Measurements from ENCODE around the gene SUN5. TPM values are rescaled to one million over a fixed set of nuclear protein-coding genes. Genes with fewer than 3 reads are reported as not detected.

Gene SUN5
- total RNA-seq, 1 experiment from 2014 or later = not detected

DNA sequence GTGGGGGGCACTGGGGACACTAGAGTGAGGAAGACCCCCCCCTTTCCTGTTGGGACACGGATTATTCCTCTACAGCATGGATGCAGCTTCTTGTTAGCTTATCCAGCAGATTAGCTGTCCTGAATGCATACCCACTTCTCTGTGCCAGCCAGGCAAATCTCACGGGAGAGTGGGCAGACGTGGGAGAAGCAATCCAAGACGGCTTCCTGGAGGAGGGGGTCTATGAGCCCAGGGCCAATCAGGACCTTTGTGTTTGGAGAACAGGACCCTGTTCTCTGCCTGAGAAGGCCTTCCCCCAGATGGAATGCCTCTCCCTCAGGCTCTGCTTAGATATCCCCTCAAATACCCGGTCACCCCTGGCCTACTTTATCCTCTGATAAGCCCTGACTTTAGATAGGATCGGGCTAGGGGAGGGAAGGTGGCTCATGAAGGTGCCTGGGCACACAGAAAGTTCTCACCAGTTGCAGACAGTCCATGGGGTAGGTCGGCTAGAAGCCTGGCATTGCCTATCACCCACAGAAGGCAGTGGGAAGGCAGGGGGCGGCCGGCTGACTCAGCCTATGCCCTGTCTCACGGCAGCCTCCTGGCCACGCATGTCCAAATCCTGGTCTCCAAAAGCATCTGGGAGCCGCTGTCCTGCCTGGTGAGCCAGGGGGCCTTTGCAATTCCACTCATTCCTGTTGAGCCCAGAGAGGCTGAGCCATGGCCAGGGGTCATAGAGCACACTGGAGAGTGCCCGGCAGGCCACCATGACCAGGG is 34.7 kb downstream of the SUN5 start:
- Histone ChIP-seq H3K18ac (ENCODE audit: insufficient read length, low read depth, low read length) (no peak overlapping the region), H3K79me1 (ENCODE audit: insufficient read depth, low read depth, low read length, poor library complexity, severe bottlenecking) (no peaks in the 10 kb centered on the region), H3K27me3 (ENCODE audit: insufficient read depth, low read length) (no peaks in the 10 kb centered on the region; the same call in 1 of the 2 replicates), H3K4me2 (ENCODE audit: insufficient read depth, insufficient read length, low read length) (no peak overlapping the region), H2BK15ac (ENCODE audit: low read depth, low read length) (no peak overlapping the region), H3T11ph (ENCODE audit: low read length) (no peak overlapping the region), H4K91ac (ENCODE audit: insufficient read length, low read depth, low read length) (no peak overlapping the region), H2AK5ac (ENCODE audit: insufficient read length, low read length) (no peak overlapping the region), H3K9me3 (ENCODE audit: control insufficient read depth, low read depth, low read length) (no peaks in the 10 kb centered on the region), H3K4me1 (ENCODE audit: insufficient read depth, low read length) (peaks cover 4% of the 10 kb centered on the region; the same call in 1 of the 2 replicates), H2BK20ac (ENCODE audit: low read depth, low read length, poor library complexity, severe bottlenecking) (no peak overlapping the region), H3K23me2 (ENCODE audit: insufficient read length, low read depth, low read length, poor library complexity, severe bottlenecking) (no peaks in the 10 kb centered on the region), H3K23ac (ENCODE audit: insufficient read length, low read depth, low read length) (no peak overlapping the region), H2BK5ac (ENCODE audit: insufficient read length, low read length) (no peak overlapping the region), H3K14ac (ENCODE audit: insufficient read depth, low read length) (no peak overlapping the region; the same call in 1 of the 2 replicates), H4K20me1 (ENCODE audit: control insufficient read depth, insufficient read depth, insufficient read length) (no peaks in the 10 kb centered on the region), H2AFZ (ENCODE audit: low read length) (no peak overlapping the region), H3K27ac (ENCODE audit: insufficient read length, low read depth, low read length) (no peak overlapping the region), H3K56ac (ENCODE audit: insufficient read length, low read depth, low read length) (no peak overlapping the region), H2BK120ac (ENCODE audit: low read depth, low read length, poor library complexity, severe bottlenecking) (no peak overlapping the region), H2BK12ac (ENCODE audit: insufficient read length, low read depth, low read length) (no peak overlapping the region), H4K5ac (ENCODE audit: insufficient read length, low read depth, low read length) (no peak overlapping the region), H4K8ac (replicated peaks; ENCODE audit: insufficient read length, low read depth, low read length) (no peak overlapping the region), H3K79me2 (ENCODE audit: insufficient read depth, low read length) (no peaks in the 10 kb centered on the region), H3K4ac (ENCODE audit: low read depth, low read length) (no peak overlapping the region), H3K9ac (ENCODE audit: extremely low read depth, insufficient read length, low read length) (no peak overlapping the region)
- H3K27ac Mint-ChIP-seq = peak overlapping the region in 2 of 3 experiments; percentile 50 to 94; a peak in 2 of 7 replicates
- H3K27me3 Mint-ChIP-seq (ENCODE audit: low read depth) = peaks cover 12% of the 10 kb centered on the region
- H3K4me3 Mint-ChIP-seq = no peak overlapping the region
- DNase-seq = peak; percentile 23
- no peaks in the 10 kb centered on the region for H3K36me3 Mint-ChIP-seq (ENCODE audit: insufficient read depth in 1 of 3, low read depth in 3 of 3)
- WGBS (ENCODE audit: extremely low coverage, insufficient read length, low lambda C conversion rate) = no CpG with 5 or more reads among the region's 13 CpGs
- no peaks in the 10 kb centered on the region; a peak in 2 of 5 replicates for H3K9me3 Mint-ChIP-seq
- TF ChIP-seq, protein P1, sequence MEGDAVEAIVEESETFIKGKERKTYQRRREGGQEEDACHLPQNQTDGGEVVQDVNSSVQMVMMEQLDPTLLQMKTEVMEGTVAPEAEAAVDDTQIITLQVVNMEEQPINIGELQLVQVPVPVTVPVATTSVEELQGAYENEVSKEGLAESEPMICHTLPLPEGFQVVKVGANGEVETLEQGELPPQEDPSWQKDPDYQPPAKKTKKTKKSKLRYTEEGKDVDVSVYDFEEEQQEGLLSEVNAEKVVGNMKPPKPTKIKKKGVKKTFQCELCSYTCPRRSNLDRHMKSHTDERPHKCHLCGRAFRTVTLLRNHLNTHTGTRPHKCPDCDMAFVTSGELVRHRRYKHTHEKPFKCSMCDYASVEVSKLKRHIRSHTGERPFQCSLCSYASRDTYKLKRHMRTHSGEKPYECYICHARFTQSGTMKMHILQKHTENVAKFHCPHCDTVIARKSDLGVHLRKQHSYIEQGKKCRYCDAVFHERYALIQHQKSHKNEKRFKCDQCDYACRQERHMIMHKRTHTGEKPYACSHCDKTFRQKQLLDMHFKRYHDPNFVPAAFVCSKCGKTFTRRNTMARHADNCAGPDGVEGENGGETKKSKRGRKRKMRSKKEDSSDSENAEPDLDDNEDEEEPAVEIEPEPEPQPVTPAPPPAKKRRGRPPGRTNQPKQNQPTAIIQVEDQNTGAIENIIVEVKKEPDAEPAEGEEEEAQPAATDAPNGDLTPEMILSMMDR (conservative IDR thresholded peaks at IDR 0.05) = no peak
- H3K4me1 Mint-ChIP-seq = peaks cover 8 to 15% of the 10 kb centered on the region in 2 experiments
